NCI-H524 (cell line): ENCODE data around the gene ADGRB3.

Experiments used
- DNase-seq, 2 experiments: peaks; one replicate each; lab custom pipeline; 2025; lab: John Stamatoyannopoulos, UW

Gene ADGRB3

DNA sequence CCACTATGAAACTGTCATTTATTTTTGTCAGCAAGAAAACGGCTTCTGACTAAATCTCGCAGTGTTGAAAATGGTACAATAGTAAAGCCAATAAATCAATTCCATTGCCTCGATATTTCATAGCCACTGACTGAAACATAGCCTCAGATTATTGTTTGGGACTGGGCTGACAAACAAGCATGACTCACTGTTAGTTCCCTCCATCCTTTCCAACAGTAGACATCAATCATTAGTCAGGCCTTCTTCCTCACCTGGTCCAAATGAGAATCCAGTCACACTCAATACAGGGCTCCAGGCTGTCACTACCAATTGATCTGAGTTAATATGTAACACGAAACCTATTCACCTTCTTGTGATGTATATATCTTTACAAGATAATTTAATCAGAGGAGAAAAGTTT lies 66.1 kb downstream of the ADGRB3 start:
- no peak for DNase-seq

DNA sequence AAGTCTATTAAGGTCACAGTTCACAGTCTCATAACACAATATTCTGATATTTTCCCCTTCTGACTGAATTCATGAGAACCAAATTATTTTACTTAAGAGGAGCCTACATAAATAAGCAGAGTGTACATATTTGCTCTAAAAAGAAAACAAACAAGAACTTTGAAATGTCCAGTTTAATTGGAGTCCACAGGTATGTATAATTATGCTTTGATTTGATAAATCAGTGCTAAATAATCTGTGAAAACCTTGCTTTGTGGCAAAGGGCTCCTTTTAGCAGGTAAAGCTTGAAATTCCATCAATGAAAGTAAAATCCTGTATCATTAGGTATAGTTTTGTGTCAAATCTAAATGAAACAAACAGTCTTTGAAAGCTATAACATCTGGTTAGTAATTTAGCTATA lies 69.4 kb downstream of the ADGRB3 start:
- DNase-seq, result no peak

DNA sequence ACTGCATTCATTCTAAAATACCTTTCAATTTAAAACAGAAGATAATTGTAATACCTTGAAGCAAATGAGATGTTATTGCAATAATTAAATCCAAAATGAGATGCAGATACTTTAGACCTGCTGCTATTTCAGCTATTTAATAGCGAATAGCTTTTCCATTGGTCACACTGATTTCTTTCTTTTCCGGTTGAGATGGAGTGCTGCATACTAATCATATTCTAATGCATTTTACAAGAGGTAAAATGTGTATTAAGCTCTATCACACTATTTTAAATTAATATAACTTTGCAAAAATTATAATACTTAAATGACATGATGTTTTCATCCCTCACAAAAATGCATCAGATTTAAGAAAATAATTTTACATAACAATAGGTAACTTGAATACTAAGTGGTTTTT lies 74.0 kb downstream of the ADGRB3 start:
- no peak for DNase-seq

DNA sequence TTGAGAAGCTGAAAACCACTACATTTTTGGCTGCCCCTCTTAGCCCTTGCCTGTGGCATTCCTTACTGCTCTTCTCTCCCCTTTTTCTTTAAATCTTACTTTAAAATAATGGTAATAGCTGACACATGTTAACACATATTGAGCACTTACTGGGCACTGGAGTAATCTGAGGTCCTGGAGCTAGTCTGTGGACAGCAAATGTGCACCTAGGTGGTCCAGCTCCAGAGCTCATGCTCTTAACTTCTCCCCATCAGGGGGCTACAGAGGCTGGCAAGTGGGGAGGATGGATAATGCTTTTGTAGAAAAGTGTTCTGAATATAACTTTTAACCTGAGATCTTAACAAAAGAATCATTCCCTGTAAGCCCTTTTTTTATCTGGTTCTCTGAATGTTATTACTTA lies 74.8 kb downstream of the ADGRB3 start:
- peak in 1 of 2 experiments; percentile 11 for DNase-seq

DNA sequence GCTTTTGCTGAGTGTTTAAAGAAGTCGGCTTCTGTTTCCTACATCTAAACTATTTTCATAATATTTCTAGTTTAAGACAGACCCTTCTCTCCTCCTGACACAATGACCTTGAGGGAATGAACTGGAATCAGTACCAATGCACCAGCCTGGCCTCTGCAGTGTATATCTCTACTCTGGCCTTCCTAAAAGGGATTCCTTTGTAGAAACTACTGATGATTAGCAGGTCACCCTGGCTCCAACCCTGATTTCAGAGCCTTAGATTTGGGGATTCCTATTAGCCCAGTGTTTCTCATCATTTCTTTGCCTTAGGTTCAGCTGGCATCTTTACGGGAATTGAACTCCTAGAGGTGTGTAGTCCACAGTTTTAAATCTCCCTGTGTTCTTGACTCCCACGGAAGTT lies 75.4 kb downstream of the ADGRB3 start:
- no peak for DNase-seq

DNA sequence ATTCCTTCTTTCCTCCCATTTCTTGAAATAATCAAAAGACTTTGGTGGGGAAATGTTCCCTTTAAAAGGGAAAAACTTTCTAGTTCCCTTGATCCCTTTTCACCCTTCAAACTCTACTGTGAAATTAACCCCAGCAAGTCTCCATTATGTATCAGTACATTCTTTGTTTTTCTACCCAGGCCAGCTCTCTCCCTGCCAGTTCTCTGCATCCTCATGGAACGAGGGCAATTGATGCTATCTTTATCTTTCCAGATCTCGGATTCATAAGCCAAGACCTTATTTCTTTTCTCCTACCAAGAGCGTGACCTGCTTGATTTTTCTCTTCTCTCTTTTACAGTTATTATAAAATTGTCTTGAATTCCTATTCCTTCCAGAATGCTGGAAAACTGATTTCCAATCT lies 75.8 kb downstream of the ADGRB3 start:
- no peak for DNase-seq

DNA sequence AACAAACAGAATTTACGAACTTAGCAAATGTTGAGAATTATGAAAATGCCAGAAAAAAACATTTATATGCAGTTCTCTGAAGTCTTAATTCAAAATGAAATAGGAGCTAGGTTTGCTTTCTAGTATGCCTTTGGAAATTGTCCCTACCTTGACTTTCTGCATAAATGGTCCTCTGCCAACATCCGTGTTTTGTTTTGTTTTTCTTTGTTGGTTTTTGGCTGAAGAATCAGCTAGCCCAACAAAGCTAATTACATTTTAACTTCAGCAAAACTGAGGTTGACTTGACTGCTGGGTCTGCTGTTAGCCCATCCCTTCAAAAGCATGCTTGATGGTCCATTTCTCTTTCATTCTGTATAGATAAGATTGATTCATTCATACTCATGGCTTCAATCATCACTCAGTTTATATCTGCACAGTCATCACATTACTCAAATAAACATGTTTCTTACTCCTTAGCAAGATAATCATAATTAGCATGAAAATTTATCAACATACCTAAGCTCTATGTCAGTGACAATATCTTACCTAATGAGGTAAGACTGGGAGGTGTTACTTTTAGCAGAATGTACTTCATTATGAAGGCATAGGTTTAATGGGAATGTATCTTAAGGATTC lies 76.4 kb downstream of the ADGRB3 start:
- no peak for DNase-seq

DNA sequence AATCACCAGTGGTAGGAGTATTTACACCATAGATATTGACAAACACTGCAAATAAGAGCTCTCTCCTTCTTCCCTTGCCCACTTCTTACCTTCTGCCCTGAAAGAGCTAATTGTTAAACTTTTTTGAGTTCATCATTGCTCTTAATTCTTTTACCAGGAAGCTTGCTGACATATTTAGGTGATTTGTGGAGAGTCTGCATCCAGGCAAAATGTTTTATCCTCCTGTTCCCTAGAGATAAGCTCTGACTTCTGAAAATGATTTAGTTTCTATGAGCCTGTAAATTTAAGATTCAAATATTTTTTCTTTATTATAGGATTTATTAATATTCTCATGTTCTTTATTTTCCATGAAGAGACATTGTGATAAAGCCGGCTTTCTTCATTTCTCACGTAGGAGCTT lies 81.5 kb downstream of the ADGRB3 start:
- DNase-seq, result no peak

DNA sequence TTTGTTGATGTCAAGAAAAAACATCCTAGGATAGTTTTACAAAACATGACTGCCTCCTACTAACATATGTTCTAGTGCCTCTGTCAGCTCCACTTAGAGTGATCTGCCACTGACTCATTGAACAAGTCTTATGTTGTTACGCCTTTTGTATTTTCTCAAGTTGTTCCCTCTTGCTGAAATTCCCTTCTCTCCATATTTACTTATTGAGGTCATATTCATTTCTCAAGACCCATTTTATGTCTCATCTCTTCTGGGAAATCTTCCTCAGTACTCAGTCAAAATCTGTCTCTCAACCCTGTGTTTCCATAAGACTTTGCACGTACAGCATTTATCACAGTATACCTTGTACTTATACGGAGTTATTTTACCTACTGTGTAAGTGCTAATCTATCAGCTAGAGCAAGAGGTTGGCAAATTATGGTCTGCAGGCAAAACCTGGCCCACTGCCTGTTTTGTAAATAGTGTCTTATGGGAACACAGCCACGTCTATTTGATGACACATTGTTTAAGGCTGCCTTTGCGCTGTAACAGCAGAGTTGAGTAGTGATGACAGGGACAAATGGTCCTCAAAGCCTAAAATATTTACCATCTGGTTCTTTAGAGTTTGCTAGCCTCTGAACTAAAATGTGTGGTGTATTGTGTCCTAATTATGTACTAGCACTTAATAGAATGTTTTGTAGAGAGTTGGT lies 83.4 kb downstream of the ADGRB3 start:
- peak in 1 of 2 experiments; percentile 50 for DNase-seq

DNA sequence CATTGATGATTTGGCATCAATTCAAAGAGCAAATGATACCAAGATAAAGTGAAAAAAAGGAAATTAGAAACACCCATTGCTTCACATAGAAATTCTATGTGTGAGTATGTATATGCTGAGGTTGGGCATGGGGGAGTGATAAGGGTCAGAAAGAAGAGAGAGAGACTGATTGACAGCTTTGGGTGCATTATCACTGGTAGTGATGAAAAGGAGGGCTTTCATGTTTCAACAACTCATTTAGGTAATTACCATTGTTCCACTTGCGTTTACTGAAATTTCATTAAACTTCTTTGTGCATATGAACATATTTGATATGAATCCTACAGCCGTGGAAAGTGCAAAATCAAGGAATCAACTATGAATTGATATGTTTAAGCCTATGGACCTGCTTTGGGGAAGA lies 84.7 kb downstream of the ADGRB3 start:
- DNase-seq, result no peak

DNA sequence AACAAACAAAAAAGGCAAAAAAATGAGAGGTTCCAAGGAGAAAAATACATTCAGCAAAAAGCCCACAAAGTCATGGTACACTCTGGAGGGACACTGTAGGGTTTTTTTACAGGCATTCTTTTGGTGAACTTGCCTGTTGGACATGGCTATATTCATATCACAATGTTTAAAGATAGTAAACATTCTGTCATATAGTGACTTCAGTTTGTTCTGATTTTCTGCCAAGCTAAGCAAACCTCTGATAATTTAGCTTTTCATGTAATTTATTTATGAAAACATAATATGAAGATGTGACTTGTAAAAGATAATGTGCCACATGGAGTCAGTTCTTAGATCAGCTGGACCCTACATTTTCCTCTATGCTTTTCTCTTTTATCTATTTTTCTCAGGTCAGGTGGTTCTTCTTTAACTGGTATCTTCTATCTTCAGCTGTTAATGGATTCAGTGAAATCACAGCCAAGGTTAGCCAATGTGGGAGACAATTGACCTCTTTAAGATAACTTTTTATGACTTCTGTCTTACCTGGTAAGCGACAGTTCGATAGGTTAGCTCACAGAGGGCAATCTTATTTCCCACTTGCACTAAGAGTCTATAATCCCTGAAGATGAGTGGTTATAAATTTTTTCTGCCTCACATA lies 87.9 kb downstream of the ADGRB3 start:
- peak in 1 of 2 experiments; percentile 25 for DNase-seq

DNA sequence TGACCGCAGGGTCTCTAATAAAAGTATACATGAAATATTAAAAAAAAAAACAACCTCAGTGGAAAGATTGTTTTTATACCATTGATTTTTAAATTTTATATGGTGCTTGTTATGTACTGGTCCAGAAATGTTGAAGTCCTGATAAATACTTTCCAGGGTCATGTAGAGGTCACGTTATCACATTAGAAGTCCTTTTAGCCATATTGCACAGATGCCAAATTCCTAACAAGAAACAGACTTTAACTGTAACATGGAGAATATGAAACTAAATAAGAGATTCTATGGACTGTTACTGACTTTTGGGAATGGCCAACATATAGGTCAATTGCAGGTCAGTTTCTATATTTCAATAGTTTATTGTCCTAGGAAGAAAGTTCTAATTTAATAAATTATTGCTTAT lies 89.0 kb downstream of the ADGRB3 start:
- DNase-seq, result peak in 1 of 2 experiments; percentile 28

DNA sequence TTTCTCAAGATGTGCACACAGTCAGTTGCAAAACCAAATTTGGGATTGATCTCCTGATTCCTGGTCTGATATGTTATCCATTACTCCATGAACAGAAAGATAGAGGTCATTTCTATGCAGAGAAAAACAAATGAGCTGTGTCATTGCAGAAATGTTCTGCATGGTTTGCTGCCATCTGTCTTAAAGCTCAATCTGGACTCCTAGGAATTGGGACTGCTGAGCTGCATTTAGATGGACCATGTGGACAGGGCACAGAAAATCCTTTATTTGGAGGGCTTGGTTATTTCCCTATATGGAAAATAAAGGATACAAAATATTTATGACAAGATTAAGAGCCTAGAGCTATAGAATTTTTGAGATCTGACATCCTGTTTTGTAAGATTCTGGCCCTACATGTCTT lies 91.3 kb downstream of the ADGRB3 start:
- peak; percentile 82 to 88 for DNase-seq

DNA sequence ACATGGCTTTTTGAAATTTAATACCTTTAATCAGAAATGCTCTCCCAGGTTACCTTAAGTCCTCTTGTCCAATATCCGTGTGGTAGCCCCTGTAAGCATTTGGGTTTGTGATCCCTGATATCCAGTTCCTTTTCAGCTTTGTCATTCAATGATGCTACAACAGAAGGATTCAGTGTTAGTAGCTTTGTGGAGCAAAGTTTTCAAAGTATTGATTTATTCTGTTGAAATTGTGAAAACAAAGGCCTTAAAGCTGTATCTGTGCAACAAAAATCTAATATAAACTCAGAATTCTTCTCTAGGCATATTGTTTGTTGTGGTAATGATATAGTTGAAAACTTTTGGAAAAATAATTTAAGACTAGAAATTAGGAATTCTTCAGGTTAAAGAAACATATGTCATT lies 91.9 kb downstream of the ADGRB3 start:
- DNase-seq, result peak; percentile 61 to 92

DNA sequence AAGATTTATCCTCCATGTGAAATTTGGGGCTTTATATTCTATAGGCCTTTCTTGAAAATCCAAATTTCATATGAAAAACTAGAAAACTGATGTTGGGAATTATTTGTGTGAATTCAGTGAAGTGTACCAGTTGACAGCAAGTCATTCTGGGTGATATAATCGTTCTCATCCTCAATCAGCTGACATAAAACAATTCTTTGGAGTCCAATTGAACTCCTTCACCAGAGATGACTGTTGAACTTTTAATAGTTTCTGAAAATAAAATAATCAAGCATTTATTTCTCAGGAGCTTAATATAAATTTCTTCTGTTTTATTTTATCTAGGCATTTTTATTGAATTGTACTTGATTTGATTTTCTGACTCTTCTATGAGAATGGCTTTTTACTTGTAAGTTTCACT lies 92.6 kb downstream of the ADGRB3 start:
- DNase-seq, result no peak

DNA sequence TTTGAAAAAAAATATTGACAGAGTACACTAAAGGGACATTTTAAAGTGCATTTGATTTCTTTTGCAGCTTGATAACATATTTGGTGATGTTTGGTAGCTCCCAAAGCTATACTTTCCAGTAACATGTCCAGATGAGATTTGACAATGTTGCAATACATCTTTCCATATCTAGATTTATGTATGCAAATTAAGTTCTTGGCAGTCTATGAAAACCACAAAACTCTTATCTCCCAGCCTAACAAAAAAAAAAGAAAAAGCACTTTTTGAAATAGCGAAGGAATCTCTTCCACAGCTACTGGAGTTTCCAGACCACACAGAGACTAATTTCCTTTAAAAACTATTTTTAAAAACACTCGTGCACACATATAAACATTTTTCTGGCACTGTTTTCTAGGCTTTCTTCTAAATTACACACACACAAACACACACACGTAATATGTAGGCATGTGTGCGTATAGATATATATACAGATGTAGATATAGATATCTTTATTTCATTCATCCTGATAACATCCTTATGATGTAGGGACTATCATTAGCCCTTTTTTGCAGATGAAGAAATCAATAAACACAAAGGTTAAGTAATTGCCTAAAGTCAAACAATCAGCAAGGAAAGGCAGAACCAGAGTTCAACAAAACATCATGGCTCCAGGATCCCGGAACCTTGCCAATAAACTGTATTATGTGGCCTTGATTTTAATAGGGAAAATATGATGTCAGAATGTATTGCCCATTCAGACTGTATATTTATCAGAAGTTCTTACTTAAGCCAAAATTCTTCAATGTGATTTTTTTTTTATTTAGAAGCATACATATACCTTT lies 93.3 kb downstream of the ADGRB3 start:
- no peak for DNase-seq

DNA sequence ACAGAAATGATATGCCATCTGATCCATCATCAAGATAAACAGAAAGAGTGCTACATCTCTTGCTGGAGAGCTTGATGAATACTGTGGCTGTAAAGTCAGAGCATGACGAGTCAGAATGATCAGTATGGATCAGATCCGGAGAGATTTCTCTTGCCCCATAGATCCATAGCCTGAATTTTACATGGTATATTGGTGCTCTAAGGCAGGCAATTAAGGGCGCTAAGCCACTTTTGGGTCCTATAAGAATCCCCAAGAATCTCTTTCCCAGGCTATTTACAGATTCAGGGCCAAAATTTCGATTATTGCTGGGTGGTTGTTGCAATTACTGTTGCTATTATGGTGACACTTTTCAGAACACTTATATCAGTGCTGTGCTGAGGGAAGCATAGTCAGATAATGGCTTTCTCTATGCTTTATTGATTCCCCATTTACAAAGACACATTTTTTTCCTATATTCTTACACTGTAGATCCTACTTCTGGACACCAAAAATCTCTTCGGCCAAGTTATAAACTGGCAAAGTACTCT lies 94.4 kb downstream of the ADGRB3 start:
- no peak for DNase-seq

DNA sequence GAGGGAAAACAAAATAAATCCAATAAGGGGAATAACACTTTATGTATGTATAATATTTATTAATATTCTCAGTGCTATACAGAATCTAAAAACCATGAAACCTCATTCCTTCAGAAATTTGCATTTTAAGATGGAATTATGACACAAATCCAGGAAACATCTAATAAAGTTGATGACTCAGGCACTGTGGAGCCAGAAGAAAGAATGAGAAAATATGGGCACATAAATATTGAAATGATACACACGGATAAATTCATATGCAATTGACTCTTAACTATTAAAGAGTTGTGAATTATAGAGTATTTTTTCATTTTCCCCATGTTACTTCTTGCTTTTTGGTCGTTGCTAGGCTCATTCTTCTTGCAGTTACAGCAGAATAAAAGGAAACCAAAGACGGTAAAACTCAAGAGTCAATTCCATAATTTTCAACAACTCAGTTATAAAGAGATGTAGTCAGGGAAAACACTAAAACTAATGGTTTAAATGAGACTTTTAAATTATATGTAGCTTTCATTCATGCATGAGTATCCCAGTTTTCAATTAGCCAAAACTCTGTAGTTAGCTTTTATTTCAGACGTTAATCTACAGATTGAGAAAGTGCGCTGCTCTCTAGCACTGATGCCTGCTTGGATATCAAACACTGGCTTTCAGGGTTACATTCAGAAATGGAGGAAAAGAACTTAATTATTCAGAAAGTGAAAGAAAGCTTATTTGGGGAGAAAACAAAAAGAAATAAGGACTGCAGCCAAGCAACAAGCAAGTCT lies 95.4 kb downstream of the ADGRB3 start:
- DNase-seq, result no peak

DNA sequence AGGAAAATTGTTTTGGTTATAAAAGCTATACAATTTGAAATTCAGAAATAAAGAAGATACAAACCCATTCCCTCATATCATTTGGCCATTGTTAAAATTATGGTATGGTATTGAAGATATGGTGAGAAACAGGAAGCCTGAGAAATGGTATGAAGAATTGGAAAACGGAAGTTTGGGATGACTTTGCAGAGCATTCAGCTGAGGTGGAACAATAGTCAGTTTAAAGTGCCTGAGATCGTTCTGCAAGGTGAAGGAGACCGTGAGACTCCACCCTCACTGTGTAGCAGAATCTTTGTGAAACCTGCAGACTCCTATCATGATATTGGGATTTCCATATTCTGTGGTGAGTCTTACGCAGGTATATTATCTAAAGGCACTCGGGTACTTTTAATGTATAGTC lies 97.3 kb downstream of the ADGRB3 start:
- DNase-seq, result no peak

DNA sequence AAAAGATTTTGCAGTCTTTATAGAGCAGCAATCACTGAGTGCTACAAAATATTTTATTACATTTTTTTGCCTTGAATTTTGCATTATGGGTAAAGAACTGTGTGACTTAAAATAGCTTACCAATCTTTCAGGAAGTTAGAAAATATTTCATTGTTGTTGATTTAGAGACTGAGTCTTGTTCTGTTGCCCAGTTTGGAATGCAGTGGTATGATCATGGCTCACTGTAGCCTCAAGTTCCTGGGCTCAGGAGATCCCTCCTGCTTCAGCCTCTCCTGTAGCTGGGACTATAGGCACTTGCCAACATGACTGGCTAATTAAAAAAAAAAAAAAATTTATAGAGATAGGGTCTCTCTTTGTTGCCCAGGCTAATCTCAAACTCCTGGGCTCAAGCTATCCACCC lies 100.8 kb downstream of the ADGRB3 start:
- no peak for DNase-seq

DNA sequence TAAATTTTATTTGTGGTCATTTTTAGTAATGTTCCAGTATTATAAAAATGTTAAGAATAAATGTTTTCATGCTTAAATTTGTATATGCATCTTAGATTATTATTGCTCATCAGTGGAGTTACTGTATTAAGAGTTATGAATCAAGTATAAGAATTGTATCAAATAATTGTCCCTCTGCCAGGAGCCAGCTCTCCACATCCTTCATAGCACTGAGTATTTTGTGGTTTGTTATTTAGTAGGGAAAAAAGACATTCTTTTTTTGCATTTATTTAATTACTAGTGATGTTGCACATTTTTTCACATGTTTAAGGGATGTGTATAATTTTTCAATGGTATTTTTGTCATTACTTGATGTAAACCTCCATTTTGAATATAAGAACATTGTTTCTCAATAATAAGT lies 102.0 kb downstream of the ADGRB3 start:
- DNase-seq, result no peak

DNA sequence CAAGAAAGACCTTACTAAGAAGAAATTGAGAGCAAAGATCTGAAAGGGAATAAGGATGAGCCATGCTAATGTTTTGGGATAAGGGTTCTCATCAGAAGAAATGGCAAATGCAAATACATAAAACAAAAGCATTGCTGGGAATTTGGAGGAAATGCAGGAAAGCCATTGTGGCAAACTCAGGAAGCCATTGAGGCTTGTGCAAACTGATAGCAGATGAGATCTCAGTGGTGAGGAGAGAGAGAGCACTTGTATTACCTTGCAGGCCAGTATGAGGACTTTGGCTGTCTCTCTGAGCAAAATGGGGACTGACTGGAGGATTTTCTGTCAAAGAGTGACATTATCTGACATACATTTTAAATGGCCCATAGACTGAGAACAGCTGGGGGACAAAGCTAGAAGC lies 103.0 kb downstream of the ADGRB3 start:
- DNase-seq, result no peak
